Stimulated activated CD8-positive, alpha-beta memory T cell treated with anti-CD3 and anti-CD28 coated beads, Interleukin-15, amount 100 ng/mL, for 48 hours (primary cell): ENCODE data around the gene CARD10.

Source experiments
- DNase-seq, 2 donors: peaks; one replicate each; pipeline ENCODE4 v3.0.0-alpha.2; 2020; ENCODE audit warnings: low read depth in 2 of 2

Gene CARD10

DNA sequence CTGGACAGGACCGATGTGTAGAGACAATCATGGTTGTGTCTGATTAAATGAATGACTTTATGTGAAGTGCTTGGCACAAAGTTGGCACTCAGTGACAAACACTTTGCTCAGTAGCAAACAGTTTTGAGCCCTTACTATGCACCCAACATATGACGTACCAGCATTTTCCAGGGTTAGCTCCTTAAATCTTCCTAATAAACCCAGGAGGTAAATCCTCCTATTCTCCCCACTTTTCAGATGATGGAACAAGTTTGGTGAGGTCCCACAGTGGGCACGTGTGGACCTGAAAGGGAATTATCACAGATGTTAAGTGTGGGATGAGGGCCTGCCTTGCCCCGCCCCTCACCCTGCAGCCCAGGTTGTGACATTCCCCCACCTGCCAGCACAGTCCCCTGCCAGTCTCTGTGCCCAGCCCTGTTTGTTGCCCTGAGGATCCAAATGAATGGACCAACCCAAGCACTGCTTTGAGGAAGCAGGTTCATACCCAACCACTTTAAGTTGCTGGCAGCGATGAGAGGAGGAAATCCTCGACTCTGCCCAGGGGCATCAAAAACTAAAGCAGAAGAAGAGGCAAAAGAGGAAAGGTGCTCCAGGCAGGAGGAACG, 6.6 kb upstream of the CARD10 start:
- DNase-seq, result no peak

- DNase-seq, result no peak
Observed at GRCh38 chr22:37525073-37525745, 6.0 kb upstream of the CARD10 start.

DNA sequence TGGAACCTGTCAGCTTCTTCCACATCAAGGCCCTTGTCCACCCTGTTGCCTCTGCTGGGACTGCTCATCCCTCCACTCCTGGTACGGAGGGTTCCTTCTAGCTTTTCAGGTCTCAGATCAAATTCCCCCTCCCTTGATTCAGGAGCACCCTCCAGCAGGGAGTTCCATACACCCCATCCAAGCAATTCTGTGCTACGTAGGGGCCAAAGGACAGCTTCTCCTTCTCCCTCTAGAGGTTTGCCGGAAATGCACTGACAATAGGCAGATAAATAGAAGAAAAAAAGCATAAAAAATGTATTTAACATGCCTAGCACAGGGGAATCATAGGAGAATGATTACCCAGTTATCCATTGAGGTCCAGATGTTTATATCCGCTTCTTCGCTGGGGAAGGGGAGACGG, 3.3 kb upstream of the CARD10 start:
- DNase-seq, result no peak

GRCh38 chr22:37521236-37521739, 2.1 kb upstream of the CARD10 start:
- DNase-seq, result no peak

DNA sequence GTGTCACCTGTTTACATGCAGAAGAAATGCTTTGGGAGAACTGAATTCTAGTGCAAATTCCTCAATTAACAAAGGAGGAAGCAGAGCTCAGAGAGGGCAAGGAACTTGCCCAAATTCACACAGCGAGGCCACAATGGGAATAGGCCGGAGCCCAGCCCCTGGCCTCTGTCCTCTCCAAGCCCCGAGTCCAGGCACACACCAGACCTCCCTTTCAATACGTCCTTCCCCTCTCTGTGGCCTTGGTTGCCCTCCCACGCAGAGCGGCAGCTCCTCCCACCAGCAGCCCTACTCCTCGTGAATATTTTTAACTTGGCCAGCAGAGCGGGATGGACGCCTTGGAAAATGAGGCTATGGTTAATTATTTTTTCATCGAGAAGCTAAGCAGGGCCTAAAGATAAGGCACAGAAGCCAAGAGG, 1.6 kb upstream of the CARD10 start:
- DNase-seq, result no peak

- DNase-seq, result no peak
Observed at GRCh38 chr22:37518509-37519267, 527 bp downstream of the CARD10 start.

GRCh38 chr22:37517826-37518450, 1.3 kb downstream of the CARD10 start:
- DNase-seq, result no peak

DNA sequence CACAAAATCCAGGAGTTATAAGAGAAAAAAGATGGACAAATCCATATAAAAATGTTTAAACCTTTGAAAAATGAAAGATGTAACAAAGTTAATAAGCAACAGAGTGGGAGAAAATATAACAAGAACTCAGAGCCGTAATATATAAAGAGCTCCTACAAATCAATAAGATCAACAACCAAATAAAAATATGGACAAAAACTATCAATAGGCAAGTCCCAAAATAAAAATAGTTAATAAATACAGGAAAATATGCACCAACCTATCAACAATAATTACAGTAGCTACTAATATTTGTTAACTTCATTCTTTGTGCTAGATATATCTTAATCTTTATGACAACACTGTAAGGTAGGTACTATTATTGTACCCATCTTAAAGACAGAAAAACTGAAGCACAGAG, 2.8 kb downstream of the CARD10 start:
- no peak for DNase-seq

DNA sequence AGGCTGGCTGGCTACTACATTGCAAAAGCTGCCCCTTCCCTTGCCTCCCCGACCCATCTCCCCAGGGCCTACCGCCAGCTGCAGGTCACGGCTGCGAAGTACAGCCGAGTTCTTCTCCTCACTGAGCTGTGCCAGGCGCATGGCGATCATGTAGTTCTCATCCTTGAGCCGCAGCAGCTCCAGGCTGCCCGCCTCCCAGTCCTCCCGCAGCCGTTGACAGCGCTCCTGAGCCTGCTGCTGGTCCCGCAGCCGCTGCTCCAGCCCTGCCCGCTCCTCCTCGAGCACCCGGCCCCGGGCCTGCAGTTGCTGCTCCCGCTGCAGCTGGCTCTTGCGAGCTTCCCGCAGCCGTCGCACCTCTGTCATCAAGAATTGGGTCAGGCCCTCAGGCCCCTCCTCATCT, 3.3 kb downstream of the CARD10 start:
- DNase-seq, result no peak

DNA sequence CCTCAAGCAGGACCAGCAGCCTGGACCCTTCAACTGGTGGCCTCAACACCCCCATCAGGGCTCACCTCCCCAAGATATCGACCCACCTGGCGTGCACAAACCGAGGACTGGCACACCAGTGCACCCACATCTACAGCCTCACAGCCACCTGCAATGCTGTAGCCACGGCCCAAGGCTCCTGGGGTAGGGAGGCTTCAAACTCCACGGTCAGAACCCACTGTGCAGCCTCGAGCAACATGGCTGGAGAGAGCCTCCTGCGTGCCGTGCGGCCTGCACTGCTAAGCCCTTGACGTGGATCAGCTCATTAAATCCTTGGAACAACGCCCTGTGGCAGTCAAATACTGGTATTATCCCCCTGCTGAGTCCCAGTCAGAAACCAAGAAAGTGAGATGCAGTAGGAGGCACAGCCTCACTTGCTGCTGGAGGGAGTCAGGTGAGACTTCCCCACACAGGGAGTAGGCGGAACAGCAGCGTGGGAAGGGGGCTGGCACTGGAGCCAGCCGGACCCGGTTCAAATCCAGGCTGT, 4.6 kb downstream of the CARD10 start:
- DNase-seq, result no peak

DNA sequence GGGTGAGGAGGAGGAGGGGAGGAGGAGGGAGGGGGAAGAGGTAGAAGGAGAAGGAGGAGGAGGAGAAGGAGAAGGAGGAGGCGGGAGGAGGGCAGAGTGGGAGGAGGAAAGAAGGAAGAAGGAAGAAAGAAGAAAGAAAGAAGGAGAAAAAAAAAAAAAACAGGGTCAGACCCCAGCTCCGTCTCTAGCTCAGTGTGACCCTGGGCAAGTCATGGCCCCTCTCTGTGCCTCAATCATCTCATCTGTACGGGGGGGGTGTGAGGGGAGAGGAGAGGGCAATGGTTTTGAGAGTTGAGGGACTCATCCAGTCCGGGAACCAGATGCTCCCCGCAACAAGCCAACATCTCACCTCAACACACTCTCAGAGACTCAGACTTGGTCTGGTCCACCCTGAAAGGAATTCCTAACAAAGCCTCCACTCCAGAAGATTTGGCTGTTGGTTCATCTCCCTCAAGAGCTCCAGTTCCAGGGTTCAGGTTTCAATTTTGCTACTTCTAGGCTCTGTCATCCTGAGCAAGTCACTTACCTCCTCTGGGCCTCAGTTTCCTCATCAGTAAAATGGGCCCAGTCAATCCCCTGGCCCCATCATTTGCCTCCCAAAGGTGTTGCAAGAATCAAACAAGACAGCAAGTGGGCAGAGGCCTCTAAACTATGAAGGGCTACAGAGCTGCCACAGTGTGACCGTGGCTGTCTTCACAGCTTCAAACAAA, 7.7 kb downstream of the CARD10 start:
- DNase-seq, result no peak

GRCh38 chr22:37510091-37510490, 9.1 kb downstream of the CARD10 start:
- DNase-seq, result no peak

DNA sequence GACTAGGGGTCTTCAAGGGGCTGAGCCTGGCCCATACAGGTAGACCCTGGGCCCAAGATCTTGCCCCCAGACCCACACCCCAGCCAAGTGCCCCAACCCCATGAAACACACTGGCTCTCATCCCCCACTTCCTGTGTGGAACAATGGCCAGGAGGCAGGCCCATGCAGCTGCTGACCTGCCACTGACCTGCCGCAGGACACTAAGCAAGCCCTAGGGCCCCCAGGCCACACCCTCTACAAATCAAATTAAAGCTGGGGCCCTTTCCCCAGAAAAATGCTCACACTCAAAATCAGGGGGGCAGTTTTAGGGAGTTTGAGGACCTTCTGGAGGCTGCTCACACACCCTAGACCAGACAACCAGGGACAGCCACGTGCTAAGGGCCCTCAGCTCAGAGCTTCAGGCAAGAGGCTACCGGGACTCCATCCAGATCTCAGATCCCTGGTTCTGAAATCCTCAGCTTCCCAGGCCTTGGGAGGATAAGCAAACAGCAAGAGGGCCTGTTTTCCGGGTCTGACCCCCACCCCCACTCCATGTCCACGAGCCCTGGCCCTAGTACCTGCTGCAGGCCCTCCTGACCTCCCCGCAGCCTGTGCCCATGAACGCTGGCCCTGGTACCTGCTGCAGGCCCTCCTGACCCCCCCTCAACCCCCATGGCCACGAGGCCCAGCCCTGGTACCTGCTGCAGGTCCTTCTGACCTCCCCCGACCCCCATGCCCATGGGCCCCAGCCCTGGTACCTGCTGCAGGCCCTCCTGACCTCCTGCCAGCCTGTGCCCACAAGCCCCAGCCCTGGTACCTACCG, 10.0 kb downstream of the CARD10 start:
- no peak for DNase-seq

DNA sequence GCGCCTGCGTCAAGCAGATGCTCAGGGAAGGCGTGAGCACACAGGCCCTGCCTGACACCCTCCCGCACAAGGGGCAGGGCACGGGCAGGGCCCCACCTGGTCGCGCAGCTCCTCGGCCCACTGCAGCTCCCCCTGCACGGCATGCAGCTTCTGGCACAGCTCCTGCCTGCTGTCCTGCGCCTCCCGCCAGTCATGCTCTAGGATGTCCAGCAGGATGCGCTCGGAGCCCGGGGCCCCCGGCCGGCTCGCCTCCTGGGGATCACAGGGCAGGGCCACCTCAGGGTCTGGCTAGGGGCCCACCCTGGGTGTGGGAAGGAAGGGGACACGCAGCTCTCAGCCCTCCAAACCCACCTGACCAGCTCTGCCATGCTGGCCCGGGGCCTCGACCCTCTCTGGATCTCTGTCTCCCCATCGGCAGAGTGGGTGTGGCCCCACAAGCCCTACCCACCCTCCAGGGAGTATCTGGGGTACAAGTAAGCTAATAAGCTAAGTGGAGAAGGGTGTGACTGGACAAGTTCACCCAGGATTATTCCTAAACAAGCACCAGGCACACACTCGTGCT, 10.7 kb downstream of the CARD10 start:
- no peak for DNase-seq

DNA sequence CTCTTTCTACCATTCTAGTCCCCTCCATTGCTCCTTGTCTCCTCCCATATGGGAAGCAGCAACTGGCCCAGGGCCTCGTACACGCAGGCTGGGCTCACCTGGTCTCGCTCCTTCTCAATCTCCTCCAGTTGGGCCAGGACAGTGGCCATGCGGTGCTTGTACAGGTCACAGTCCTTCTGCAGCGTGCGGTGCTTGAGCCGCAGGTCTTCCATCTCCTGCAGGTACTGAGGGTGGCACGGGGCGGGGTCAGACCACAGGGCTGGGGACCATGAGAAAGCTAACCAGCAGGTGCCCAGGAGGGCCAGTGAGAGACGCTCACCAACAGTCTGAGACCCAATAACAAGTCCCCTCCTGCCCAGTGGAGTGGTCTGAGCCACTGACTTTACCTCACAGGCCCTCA, 11.5 kb downstream of the CARD10 start:
- DNase-seq, result no peak

GRCh38 chr22:37505989-37506388, 13.2 kb downstream of the CARD10 start:
- DNase-seq, result no peak

DNA sequence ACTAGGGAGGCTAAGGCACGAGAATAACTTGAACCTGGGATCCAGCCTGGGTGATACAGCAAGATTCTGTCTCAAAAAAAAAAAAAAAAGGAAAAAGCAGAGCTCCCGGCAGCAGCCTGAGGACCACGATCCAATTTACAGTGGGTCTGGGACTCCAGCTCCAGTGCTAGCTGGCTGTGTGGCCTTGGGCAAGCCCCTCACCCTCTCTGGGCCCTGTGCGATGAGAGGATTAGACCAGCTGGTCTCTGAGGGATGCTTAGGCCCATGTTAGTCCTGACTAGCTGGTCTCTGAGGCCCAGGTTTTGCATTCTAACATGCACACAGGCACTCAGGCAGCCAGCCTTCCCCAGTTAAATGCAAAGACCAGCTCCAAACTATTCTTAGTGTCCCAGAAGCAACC, 13.7 kb downstream of the CARD10 start:
- no peak for DNase-seq

GRCh38 chr22:37504964-37505363, 14.3 kb downstream of the CARD10 start:
- no peak for DNase-seq

- DNase-seq, result no peak
Observed at GRCh38 chr22:37503850-37504249, 15.4 kb downstream of the CARD10 start.

GRCh38 chr22:37503183-37503683, 16.0 kb downstream of the CARD10 start:
- no peak for DNase-seq
